D721Med (cell line): ENCODE results near the gene TRMT44.

ENCODE experiments used
- DNase-seq: peaks from one replicate; pipeline ENCODE4 v3.0.0; 2011; ENCODE audit warnings: low spot score; ENCODE audit not compliant: insufficient read length
- FAIRE-seq: peaks from 2 replicates; lab custom pipeline; 2011; peaks lifted over from hg19 to GRCh38; lab: Jason Lieb, UNC
- TF ChIP-seq, protein P1 (sequence below): IDR thresholded peaks from 2 replicates; pipeline ENCODE4 v1.5.1; 2012; ENCODE audit warnings: mild to moderate bottlenecking, control low read depth; ENCODE audit not compliant: insufficient read depth; ENCODE audit errors: missing control alignments

TRMT44 gene

DNA sequence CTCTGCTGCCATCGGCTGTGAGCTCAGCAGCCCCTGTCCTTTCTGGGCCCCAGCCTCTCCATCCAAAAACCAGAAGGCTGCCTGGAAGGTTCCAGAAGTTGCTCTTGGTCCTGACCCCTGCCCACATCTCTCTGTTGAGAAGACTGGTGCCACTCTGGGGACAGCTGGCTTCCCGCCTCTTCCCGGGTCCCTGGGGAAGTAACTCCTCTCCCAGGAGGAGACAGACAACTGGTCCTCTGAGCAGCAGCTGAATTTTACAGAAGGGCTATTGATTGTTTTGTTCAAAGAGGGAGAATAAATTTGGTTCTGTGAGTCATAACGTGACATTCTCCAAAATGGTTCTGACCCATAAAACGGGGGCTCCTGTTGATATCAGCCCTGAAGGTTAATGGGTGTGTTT, 61.2 kb downstream of the TRMT44 start:
- DNase-seq, result no peak
- FAIRE-seq, result no peak
- TF ChIP-seq, protein P1, sequence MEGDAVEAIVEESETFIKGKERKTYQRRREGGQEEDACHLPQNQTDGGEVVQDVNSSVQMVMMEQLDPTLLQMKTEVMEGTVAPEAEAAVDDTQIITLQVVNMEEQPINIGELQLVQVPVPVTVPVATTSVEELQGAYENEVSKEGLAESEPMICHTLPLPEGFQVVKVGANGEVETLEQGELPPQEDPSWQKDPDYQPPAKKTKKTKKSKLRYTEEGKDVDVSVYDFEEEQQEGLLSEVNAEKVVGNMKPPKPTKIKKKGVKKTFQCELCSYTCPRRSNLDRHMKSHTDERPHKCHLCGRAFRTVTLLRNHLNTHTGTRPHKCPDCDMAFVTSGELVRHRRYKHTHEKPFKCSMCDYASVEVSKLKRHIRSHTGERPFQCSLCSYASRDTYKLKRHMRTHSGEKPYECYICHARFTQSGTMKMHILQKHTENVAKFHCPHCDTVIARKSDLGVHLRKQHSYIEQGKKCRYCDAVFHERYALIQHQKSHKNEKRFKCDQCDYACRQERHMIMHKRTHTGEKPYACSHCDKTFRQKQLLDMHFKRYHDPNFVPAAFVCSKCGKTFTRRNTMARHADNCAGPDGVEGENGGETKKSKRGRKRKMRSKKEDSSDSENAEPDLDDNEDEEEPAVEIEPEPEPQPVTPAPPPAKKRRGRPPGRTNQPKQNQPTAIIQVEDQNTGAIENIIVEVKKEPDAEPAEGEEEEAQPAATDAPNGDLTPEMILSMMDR, result no peak

DNA sequence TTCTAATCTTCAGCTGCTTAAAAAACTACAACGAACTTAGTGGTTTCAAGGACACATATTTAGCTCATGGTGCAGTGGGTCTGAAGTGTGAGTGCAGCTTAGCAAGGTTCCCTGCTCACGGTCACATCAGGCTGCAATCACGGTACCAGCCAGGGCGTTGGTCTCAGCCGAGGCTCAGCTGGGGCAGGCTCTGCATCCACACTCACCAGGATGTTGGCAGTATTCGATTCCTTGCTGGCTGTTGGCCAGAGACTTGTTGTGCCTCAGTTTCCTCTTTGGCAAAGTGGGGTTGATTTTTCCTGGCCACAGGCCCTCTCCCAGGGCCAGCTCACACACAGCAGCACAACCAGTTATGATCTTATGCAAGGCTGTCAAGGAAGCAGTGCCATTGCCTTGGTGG, 61.8 kb downstream of the TRMT44 start:
- TF ChIP-seq, protein P1, result no peak
- FAIRE-seq (no peak), DNase-seq (no peak)

DNA sequence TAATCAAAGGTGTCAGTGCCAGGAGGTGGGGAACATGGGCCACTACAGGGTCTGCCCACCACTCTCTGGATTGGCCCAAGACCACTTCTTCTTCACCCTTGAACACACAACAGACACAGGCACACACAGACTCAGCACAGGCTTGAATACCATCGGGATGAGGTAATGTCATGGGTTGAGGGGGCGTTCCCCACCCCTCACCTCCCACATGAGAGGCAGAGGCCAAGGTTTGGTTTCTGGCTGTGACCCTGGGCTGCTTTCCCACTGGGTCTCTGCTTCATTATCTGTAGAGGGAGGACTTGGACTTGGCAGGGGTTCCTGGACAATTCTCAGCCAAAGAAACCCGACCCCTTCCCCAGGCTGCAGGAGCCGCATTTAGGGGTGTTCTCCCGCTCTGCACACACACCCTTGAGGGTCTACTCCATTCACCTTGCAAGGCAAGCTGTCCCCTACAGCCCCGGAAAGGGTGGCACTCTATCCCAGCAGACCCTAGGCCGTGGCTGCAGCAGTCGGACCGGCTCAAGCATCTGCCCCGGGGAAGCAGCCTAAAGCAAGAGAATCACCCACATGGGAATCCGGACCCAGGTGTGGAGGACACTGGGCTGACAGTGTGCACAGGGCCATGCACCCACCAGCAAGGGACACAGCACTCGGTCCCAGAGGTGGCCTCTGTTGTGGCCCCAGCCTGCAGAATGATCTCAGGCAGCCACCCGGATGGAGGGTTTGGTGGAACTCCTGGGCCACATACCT, 62.4 kb downstream of the TRMT44 start:
- FAIRE-seq, result no peak
- TF ChIP-seq, protein P1, result no peak

DNA sequence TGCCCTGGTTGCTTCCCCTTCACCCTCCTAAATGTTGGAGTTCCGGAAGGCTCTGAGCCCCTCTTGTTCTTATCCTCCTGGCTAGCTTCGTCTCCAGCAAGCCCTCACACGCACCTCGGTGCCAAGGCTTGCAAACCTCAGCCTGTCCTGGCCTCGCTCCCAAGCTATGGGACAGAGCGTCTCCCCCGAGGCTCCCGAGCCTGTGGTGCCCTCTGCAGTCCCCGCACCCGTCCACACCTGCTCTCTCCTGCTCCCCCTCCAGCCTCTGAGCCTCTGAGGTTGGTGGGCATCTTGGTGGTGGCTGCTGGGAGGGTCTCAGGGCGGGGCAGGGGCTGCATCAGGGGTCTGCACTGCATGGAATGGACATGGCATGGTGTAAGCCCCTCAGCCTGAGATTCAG, 63.2 kb downstream of the TRMT44 start:
- FAIRE-seq, result no peak
- DNase-seq, result no peak
- TF ChIP-seq, protein P1, result no peak

More for the DNA sequence above, 62.4 kb downstream of the TRMT44 start:
- no peak for DNase-seq

DNA sequence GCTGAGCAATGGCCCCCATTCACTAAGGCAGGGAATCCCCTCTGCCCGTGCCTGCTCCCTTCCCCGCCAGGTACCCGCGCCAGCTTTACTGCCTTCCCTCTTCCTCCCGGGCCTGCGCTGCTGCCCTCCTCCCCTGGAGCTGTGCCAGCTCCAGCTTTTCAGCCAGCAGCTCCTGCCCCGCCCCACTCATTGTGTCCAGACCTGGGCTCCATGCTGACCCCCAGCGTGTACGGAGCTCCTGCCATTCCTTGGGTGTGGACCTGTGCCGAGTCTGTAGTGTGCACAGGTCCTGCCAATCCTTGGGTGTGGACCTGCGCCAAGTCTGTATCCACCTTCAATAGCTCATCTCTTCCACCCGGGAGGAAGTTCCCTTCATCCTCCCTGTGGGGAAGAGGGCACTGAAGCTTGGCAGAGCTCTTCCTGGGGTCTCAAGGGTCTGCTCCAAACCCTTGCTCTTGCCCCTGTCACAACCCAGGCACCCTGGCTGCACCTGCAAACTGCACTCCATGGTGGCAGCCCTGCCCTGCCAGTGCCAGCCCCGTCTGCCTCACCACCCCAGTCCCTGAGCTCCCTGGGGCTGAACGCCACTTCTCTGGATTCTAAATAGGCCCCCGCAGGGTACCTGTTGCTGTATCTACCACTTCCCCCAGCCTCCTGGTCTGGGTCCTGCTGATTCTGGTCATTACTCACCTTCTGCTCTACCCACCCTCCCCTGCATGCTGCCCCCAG, 63.9 kb downstream of the TRMT44 start:
- TF ChIP-seq, protein P1, result no peak
- no peak for DNase-seq
- no peak for FAIRE-seq

DNA sequence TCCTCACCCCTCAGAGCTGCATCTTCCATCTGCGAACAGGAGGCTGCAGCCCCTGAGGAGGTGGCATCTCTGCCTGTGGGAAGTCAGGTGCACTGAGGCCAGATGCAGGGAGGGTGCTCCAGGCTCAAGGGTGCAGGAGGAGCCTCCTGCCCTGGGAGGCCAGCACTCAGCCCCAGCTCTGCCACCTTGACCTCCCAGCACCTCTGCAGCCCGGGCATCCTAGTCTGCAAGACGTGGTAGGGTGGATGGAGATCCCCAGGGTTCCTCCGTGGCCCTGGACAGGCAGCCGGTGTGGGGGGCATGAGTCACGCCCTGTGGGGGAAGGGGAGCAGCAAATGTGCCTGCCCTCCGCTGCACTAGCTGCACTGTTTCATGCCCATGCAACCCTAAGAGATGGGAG, 64.7 kb downstream of the TRMT44 start:
- TF ChIP-seq, protein P1, result no peak

DNA sequence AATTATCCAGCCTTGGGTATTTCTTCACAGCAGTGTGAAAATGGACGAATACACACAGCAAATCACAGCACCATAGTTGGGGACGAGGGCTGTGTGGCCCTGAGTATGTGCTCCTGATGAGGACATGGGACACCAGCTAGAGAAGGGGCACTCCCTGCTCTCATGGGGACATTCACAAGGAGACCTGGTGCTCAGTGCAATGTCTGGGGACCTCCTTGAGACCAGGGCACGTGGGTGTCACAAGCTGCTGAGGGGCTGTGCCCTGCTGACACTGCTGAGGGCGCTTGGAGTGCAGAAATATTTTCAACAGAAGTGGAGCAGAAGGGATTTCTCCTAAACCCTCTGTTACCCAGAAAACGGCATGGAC, 65.4 kb downstream of the TRMT44 start:
- DNase-seq, result no peak
- TF ChIP-seq, protein P1, result no peak
- FAIRE-seq, result no peak

More for the DNA sequence above, 64.7 kb downstream of the TRMT44 start:
- DNase-seq, result no peak
- FAIRE-seq, result no peak
